ENCODE data around the gene FBRSL1.

FBRSL1 gene

GRCh38 chr12:132485619-132486018 is 4.3 kb upstream of the FBRSL1 start:
- no peak for DNase-seq

GRCh38 chr12:132486168-132486567 is 3.8 kb upstream of the FBRSL1 start:
- no peak for DNase-seq

GRCh38 chr12:132486576-132486975 is 3.4 kb upstream of the FBRSL1 start:
- no peak for DNase-seq

GRCh38 chr12:132487311-132487741 is 2.6 kb upstream of the FBRSL1 start:
- peak; percentile 41 for DNase-seq

GRCh38 chr12:132488127-132489077 is 1.5 kb upstream of the FBRSL1 start:
- no peak for DNase-seq

- DNase-seq: no peak
These were observed 811 bp upstream of the FBRSL1 start for GRCh38 chr12:132489078-132489601.

- DNase-seq: no peak
These were observed 629 bp downstream of the FBRSL1 start for GRCh38 chr12:132490422-132491137.

- DNase-seq: no peak
These were observed 1.2 kb downstream of the FBRSL1 start for GRCh38 chr12:132491138-132491663.

- DNase-seq: no peak
These were observed 1.9 kb downstream of the FBRSL1 start for GRCh38 chr12:132491761-132492378.

- DNase-seq: no peak
These were observed 2.6 kb downstream of the FBRSL1 start for GRCh38 chr12:132492522-132492921.

GRCh38 chr12:132492951-132493350 is 3.0 kb downstream of the FBRSL1 start:
- no peak for DNase-seq

- DNase-seq: no peak
These were observed 3.7 kb downstream of the FBRSL1 start for GRCh38 chr12:132493482-132494178.

GRCh38 chr12:132494294-132495164 is 4.6 kb downstream of the FBRSL1 start:
- no peak for DNase-seq

GRCh38 chr12:132495165-132495544 is 5.2 kb downstream of the FBRSL1 start:
- no peak for DNase-seq

- no peak for DNase-seq
These were observed 5.8 kb downstream of the FBRSL1 start for GRCh38 chr12:132495629-132496357.

GRCh38 chr12:132496358-132496669 is 6.4 kb downstream of the FBRSL1 start:
- DNase-seq: no peak

GRCh38 chr12:132496710-132497109 is 6.8 kb downstream of the FBRSL1 start:
- DNase-seq: no peak

- no peak for DNase-seq
These were observed 7.8 kb downstream of the FBRSL1 start for GRCh38 chr12:132497514-132498405.

GRCh38 chr12:132498931-132499330 is 9.0 kb downstream of the FBRSL1 start:
- DNase-seq: no peak
